ENCODE measurements around the gene MNX1. TPM values are rescaled to one million over a fixed set of nuclear protein-coding genes. Genes with fewer than 3 reads are reported as not detected.
A peak's percentile ranks its signal among the peaks of the same experiment; 100 is the strongest.

The MNX1 gene
- total and polyA plus RNA-seq, 9 of the 15 experiments (the other 6 are each of a cell fraction or from before 2014, with no cell fraction given): 0.15 to 8.0 (median 1.4) TPM

GRCh38 chr7:157010588-157011332 lies at the start of gene MNX1 (continued):
- no peak for TF ChIP-seq DEAF1 (CRISPR knock-in tag; IDR thresholded peaks at IDR 0.05)
- no peak for TF ChIP-seq ETV1 (tag; conservative IDR thresholded peaks at IDR 0.05; ENCODE audit: low read depth)
- no peak; the same call in 1 of the 2 replicates for TF ChIP-seq E2F4 (CRISPR knock-in tag; IDR thresholded peaks at IDR 0.05; ENCODE audit: low read depth)
- TF ChIP-seq MITF (IDR thresholded peaks at IDR 0.05): no peak
- no peak for TF ChIP-seq FOXA1 (IDR thresholded peaks at IDR 0.05; ENCODE audit: borderline replicate concordance)
- TF ChIP-seq C11orf30 (IDR thresholded peaks at IDR 0.05; ENCODE audit: low read depth): no peak
- no peak for TF ChIP-seq ZNF75A (CRISPR knock-in tag; IDR thresholded peaks at IDR 0.05)
- TF ChIP-seq, protein P1, sequence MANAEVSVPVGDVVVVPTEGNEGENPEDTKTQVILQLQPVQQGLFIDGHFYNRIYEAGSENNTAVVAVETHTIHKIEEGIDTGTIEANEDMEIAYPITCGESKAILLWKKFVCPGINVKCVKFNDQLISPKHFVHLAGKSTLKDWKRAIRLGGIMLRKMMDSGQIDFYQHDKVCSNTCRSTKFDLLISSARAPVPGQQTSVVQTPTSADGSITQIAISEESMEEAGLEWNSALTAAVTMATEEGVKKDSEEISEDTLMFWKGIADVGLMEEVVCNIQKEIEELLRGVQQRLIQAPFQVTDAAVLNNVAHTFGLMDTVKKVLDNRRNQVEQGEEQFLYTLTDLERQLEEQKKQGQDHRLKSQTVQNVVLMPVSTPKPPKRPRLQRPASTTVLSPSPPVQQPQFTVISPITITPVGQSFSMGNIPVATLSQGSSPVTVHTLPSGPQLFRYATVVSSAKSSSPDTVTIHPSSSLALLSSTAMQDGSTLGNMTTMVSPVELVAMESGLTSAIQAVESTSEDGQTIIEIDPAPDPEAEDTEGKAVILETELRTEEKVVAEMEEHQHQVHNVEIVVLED (CRISPR knock-in tag; IDR thresholded peaks at IDR 0.05): peak; percentile 78
- TF ChIP-seq YY1 (IDR thresholded peaks at IDR 0.05; ENCODE audit: borderline replicate concordance in 1 of 3, control insufficient read depth in 1 of 3, extremely low read depth in 1 of 3, insufficient read depth in 3 of 3, insufficient read length in 1 of 3, insufficient replicate concordance in 2 of 3, low read depth in 1 of 3, low read length in 2 of 3): peak in 2 of 3 experiments; percentile 45 to 65
- TF ChIP-seq TBP (optimal IDR thresholded peaks at IDR 0.05; ENCODE audit: low read depth, low read length): no peak
- no peak for TF ChIP-seq NCOA2 (IDR thresholded peaks at IDR 0.05; ENCODE audit: partially characterized antibody in 2 of 2)
- TF ChIP-seq KDM2B (CRISPR knock-in tag; IDR thresholded peaks at IDR 0.05): peak; percentile 94; the same call in 1 of the 2 replicates
- TF ChIP-seq BRD9 (IDR thresholded peaks at IDR 0.05; ENCODE audit: low read depth, partially characterized antibody): no peak
- no peak for TF ChIP-seq STAT5B (CRISPR knock-in tag; IDR thresholded peaks at IDR 0.05)
- no peak for TF ChIP-seq RFX5 (IDR thresholded peaks at IDR 0.05; ENCODE audit: low read depth, low read length)
- no peak for TF ChIP-seq ARID1B (IDR thresholded peaks at IDR 0.05)
- TF ChIP-seq RB1 (IDR thresholded peaks at IDR 0.05; ENCODE audit: low read depth): peak; percentile 91
- TF ChIP-seq, protein P2, sequence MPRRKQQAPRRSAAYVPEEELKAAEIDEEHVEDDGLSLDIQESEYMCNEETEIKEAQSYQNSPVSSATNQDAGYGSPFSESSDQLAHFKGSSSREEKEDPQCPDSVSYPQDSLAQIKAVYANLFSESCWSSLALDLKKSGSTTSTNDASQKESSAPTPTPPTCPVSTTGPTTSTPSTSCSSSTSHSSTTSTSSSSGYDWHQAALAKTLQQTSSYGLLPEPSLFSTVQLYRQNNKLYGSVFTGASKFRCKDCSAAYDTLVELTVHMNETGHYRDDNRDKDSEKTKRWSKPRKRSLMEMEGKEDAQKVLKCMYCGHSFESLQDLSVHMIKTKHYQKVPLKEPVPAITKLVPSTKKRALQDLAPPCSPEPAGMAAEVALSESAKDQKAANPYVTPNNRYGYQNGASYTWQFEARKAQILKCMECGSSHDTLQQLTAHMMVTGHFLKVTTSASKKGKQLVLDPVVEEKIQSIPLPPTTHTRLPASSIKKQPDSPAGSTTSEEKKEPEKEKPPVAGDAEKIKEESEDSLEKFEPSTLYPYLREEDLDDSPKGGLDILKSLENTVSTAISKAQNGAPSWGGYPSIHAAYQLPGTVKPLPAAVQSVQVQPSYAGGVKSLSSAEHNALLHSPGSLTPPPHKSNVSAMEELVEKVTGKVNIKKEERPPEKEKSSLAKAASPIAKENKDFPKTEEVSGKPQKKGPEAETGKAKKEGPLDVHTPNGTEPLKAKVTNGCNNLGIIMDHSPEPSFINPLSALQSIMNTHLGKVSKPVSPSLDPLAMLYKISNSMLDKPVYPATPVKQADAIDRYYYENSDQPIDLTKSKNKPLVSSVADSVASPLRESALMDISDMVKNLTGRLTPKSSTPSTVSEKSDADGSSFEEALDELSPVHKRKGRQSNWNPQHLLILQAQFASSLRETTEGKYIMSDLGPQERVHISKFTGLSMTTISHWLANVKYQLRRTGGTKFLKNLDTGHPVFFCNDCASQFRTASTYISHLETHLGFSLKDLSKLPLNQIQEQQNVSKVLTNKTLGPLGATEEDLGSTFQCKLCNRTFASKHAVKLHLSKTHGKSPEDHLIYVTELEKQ (CRISPR knock-in tag; IDR thresholded peaks at IDR 0.05): no peak
